Testis (tissue), 2 donors: Measurements from ENCODE around the gene MAPK6.

Source experiments
- POLR2A ChIP-seq: fragments of 450-650 bp; IDR thresholded peaks from one replicate; pipeline ENCODE4 v1.6.1; 2017; ENCODE audit warnings: antibody characterized with exemption, mild to moderate bottlenecking, moderate library complexity
- TF ChIP-seq, protein P1 (sequence below), 3 experiments: fragments of 450-650 bp in 2 of 3; fragments of 200-600 bp in 1 of 3; sonication (generic) in 1 of 3; IDR thresholded peaks; one replicate each; pipeline ENCODE4 v1.5.1; 2016 to 2019; ENCODE audit warnings: antibody characterized with exemption in 3 of 3, mild to moderate bottlenecking in 2 of 3, moderate library complexity in 1 of 3

DNA sequence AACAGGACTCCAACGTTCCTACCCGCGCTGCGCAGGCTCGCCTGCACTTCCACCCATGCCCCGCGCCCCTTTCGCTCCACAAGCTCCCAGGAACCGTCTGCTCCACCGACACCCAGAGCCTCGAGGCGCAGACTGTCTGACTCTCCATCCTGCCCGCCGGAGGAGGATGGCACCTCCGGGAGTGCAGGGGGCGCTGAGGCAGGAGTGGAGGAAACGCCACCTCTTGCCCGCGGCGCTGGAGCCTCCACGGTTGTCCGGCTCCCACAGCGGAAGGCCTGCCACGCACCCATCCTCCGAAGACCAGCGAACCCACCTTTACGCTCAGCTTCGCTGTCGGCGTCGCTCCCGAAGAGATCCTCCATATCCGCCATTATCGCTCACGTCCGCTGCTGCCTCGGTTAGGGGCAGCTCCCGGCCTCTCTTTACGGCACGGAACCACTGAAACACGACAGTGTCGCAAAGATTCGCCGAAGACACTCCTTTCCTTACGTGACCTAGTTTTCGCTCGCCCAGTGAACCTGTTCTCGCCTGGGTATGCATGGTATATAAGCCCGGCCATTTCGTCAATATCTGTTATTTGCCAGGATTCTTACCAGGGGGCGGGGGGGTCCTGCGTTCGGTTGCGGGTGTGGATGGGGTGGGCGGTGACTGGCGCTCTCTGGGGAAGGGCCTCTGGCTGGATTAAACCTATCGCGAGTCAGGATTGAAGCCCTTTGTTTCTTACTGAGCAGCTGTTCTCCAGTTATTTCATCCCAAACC is 47.5 kb upstream of the MAPK6 start, which contains the start of gene LEO1:
- TF ChIP-seq, protein P1, sequence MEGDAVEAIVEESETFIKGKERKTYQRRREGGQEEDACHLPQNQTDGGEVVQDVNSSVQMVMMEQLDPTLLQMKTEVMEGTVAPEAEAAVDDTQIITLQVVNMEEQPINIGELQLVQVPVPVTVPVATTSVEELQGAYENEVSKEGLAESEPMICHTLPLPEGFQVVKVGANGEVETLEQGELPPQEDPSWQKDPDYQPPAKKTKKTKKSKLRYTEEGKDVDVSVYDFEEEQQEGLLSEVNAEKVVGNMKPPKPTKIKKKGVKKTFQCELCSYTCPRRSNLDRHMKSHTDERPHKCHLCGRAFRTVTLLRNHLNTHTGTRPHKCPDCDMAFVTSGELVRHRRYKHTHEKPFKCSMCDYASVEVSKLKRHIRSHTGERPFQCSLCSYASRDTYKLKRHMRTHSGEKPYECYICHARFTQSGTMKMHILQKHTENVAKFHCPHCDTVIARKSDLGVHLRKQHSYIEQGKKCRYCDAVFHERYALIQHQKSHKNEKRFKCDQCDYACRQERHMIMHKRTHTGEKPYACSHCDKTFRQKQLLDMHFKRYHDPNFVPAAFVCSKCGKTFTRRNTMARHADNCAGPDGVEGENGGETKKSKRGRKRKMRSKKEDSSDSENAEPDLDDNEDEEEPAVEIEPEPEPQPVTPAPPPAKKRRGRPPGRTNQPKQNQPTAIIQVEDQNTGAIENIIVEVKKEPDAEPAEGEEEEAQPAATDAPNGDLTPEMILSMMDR (IDR thresholded peaks at IDR 0.05), result peak in 1 of 3 experiments; percentile 40
- no peak for TF ChIP-seq POLR2A
